OCI-LY7 (cell line): ENCODE data around the gene EEF1A2. TPM values are rescaled to one million over a fixed set of nuclear protein-coding genes. Genes with fewer than 3 reads are reported as not detected.

Source experiments
- BruUV-seq: library from RNA; stranded (reverse); fragments of 400-500 nt; replicated peaks from 2 replicates; lab custom pipeline; 2021; lab: Mats Ljungman, UMichigan
- CTCF ChIA-PET: fragments of 300-600 bp; sonication (Branson Sonifier 250); formaldehyde crosslinking; loops from one replicate; lab custom pipeline; 2022; ENCODE audit warnings: antibody characterized with exemption; ENCODE audit not compliant: unreplicated experiment; lab: Charles Lee
- POLR2A ChIA-PET: fragments of 300-600 bp; sonication (Branson Sonifier 250); formaldehyde crosslinking; loops from one replicate; lab custom pipeline; 2022; ENCODE audit warnings: antibody characterized with exemption; lab: Charles Lee
- DNase-seq: peaks from one replicate; pipeline ENCODE4 v3.0.0-alpha.2; 2015; ENCODE audit warnings: low spot score
- H2AFZ ChIP-seq: fragments of 200-600 bp; sonication (generic), shearing (Covaris generic); 2 replicates; pipeline ENCODE4 v1.6.1; 2014; ENCODE audit warnings: mild to moderate bottlenecking, antibody characterized with exemption, low read length, moderate library complexity
- H3K27ac ChIP-seq: fragments of 200-600 bp; sonication (generic); 2 replicates; pipeline ENCODE4 v1.5.1; 2014; ENCODE audit warnings: mixed run types, low read depth, mild to moderate bottlenecking, moderate library complexity, low read length, inconsistent platforms; ENCODE audit not compliant: poor library complexity, severe bottlenecking
- H3K36me3 ChIP-seq: fragments of 200-600 bp; sonication (generic); 2 replicates; pipeline ENCODE4 v1.6.1; 2014; ENCODE audit warnings: mild to moderate bottlenecking, antibody characterized with exemption, low read length, moderate library complexity, mixed read lengths; ENCODE audit not compliant: insufficient read depth
- H3K4me1 ChIP-seq: fragments of 200-600 bp; sonication (generic); 2 replicates; pipeline ENCODE4 v1.5.1; 2014; ENCODE audit warnings: mild to moderate bottlenecking, low read length; ENCODE audit not compliant: insufficient read depth, poor library complexity, severe bottlenecking
- H3K4me2 ChIP-seq: fragments of 200-600 bp; sonication (generic); 2 replicates; pipeline ENCODE4 v1.6.1; 2014; ENCODE audit warnings: mild to moderate bottlenecking, low read length
- H3K4me3 ChIP-seq: fragments of 200-600 bp; sonication (generic); 2 replicates; pipeline ENCODE4 v1.5.1; 2014; ENCODE audit warnings: mild to moderate bottlenecking, low read depth, low read length; ENCODE audit not compliant: poor library complexity, severe bottlenecking
- H3K79me2 ChIP-seq: fragments of 200-600 bp; sonication (generic); 2 replicates; pipeline ENCODE4 v1.6.1; 2016; ENCODE audit warnings: low read depth, mild to moderate bottlenecking, low read length, moderate library complexity, mixed read lengths; ENCODE audit not compliant: insufficient read depth
- H3K9me2 ChIP-seq: fragments of 200-600 bp; sonication (generic); 2 replicates; pipeline ENCODE4 v1.6.1; 2016; ENCODE audit warnings: mild to moderate bottlenecking, low read length, mixed read lengths; ENCODE audit not compliant: insufficient read depth
- H3K9me3 ChIP-seq: fragments of 200-600 bp; sonication (generic); 2 replicates; pipeline ENCODE4 v1.6.1; 2014; ENCODE audit warnings: mild to moderate bottlenecking, mixed run types, low read length, mixed read lengths
- H4K20me1 ChIP-seq: fragments of 200-600 bp; sonication (generic); 2 replicates; pipeline ENCODE4 v1.6.1; 2014; ENCODE audit warnings: mild to moderate bottlenecking, antibody characterized with exemption, low read length, moderate library complexity, mixed read lengths; ENCODE audit not compliant: insufficient read depth
- CTCF ChIP-seq: fragments of 200-600 bp; sonication (generic); conservative IDR thresholded peaks from 2 replicates; pipeline ENCODE4 v1.5.1; 2014; ENCODE audit warnings: mild to moderate bottlenecking, antibody characterized with exemption, low read length, moderate library complexity, mixed read lengths
- EZH2phosphoT487 ChIP-seq: fragments of 200-600 bp; sonication (generic); IDR thresholded peaks from 2 replicates; pipeline ENCODE4 v1.6.1; 2018; ENCODE audit warnings: low read depth, borderline replicate concordance, mild to moderate bottlenecking, mixed run types, antibody characterized with exemption, low read length, moderate library complexity, mixed read lengths
- intact Hi-C: fragments of 100-400 bp; cut with micrococcal nuclease; formaldehyde crosslinking; loops from one replicate; pipeline ENCODE4 v1.10.0; 2022; ENCODE audit not compliant: unreplicated experiment
- total RNA-seq, 2 experiments: library from RNA; depleted of rRNA in 1 of 2; stranded (reverse); fragments of >200 nt in 1 of 2; shearing (Covaris generic) in 1 of 2; gene quantifications; 2 replicates each; pipeline ENCODE4 v1.2.3, GENCODE V29; 2014 to 2022

Gene EEF1A2
- total RNA-seq, 2 experiments from 2014 or later: 0.22 TPM; not detected in 1

GRCh38 chr20:63471981-63472831 is 26.7 kb downstream of the EEF1A2 start, which contains the start of gene KCNQ2:
KCNQ2 (minus strand) TSS chr20:63472655; CDS start chr20:63472463, 192 bp downstream.
- DNase-seq: no peak
- no TSS peak for BruUV-seq
- Histone ChIP-seq H3K36me3 (no peaks in the 10 kb centered on the region), H3K9me3 (no peaks in the 10 kb centered on the region), H4K20me1 (no peaks in the 10 kb centered on the region), H3K79me2 (no peaks in the 10 kb centered on the region), H3K4me1 (no peaks in the 10 kb centered on the region), H2AFZ (no peak within 1 kb of the TSS), H3K9me2 (no peaks in the 10 kb centered on the region), H3K4me3 (no peak within 1 kb of the TSS), H3K4me2 (no peak within 1 kb of the TSS), H3K27ac (no peak within 1 kb of the TSS)
- TF ChIP-seq EZH2phosphoT487 (no peak), CTCF (no peak)
- ChIA-PET CTCF (no interaction called here), POLR2A (no interaction called here)
- intact Hi-C loops: no loop called here

GRCh38 chr20:63471717-63471980 is 27.2 kb downstream of the EEF1A2 start:
- no peak overlapping the region for H3K4me2 ChIP-seq
- TF ChIP-seq EZH2phosphoT487 (no peak), CTCF (no peak)

DNA sequence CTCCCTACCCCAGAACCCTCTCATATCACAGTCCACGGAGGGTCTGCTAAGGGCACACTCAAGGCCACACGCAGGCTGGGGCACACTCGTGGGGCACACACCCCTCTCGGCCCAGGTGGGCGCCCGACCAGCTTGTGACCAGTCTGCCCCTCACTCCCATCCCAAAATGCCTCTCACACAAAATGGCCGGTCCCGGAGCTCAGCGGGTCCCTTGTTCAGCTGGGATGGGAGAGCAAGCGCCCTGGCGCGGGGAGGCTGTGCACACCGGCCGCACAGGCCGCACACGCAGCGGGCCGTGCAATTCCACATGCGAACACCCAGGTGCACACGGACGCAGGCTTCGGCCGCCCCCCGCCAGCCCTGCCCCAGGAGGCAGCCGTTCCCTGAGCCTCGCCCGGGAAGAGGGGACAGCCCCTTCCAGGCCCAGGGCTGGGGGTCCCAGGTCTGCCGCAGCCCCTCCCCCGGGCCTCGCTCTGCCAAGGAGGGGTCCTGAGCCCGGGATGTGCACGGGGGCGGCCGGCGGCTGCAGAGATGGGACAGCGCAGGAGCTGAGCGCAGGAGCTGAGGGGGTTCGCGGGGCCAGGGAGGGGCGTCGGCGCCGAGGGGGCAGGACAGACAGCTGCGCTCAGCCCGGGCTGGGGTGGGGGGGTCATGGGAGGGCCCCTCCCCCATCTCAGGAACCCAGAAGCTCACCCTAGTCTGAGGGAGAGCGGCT is 27.7 kb downstream of the EEF1A2 start:
- no peaks in the 10 kb centered on the region for H3K79me2 ChIP-seq
- DNase-seq: no peak
- H3K9me3 ChIP-seq: no peaks in the 10 kb centered on the region
- no peak overlapping the region for H2AFZ ChIP-seq
- H3K27ac ChIP-seq: no peak overlapping the region
- no peaks in the 10 kb centered on the region for H3K9me2 ChIP-seq
- H4K20me1 ChIP-seq: no peaks in the 10 kb centered on the region
- no peak overlapping the region for H3K4me3 ChIP-seq
- H3K36me3 ChIP-seq: no peaks in the 10 kb centered on the region
- ChIA-PET CTCF (no interaction called here), POLR2A (no interaction called here)
- no peaks in the 10 kb centered on the region for H3K4me1 ChIP-seq
- TF ChIP-seq EZH2phosphoT487 (no peak), CTCF (no peak)
- BruUV-seq: no TSS peak
- intact Hi-C loops: no loop called here
- no peak overlapping the region for H3K4me2 ChIP-seq

More at GRCh38 chr20:63471717-63471980, 27.2 kb downstream of the EEF1A2 start:
- H3K79me2 ChIP-seq: no peaks in the 10 kb centered on the region
- no peaks in the 10 kb centered on the region for H3K9me3 ChIP-seq
- DNase-seq: no peak
- H3K9me2 ChIP-seq: no peaks in the 10 kb centered on the region
- no TSS peak for BruUV-seq
- intact Hi-C loops: no loop called here
- no peak overlapping the region for H2AFZ ChIP-seq
- H4K20me1 ChIP-seq: no peaks in the 10 kb centered on the region
- H3K4me3 ChIP-seq: no peak overlapping the region
- ChIA-PET POLR2A (no interaction called here), CTCF (no interaction called here)
- no peaks in the 10 kb centered on the region for H3K36me3 ChIP-seq
- H3K4me1 ChIP-seq: no peaks in the 10 kb centered on the region
- no peak overlapping the region for H3K27ac ChIP-seq
